Sigmoid colon (tissue), 7 donors: ENCODE results near the gene SH3GLB2. TPM values are rescaled to one million over a fixed set of nuclear protein-coding genes. Genes with fewer than 3 reads are reported as not detected.

Experiments
- DNase-seq: peaks from one replicate; pipeline ENCODE4 v3.0.0-alpha.2; 2019
- H3K27ac ChIP-seq, 4 donors: fragments of 200-600 bp; sonication (generic); one replicate each; pipeline ENCODE4 v1.5.1; 2016 to 2019; ENCODE audit warnings: mild to moderate bottlenecking in 1 of 4
- H3K27me3 ChIP-seq, 3 donors: fragments of 200-600 bp; sonication (generic); one replicate each; pipeline ENCODE4 v1.5.1; 2019; ENCODE audit warnings: mild to moderate bottlenecking in 1 of 3
- H3K36me3 ChIP-seq, 4 donors: fragments of 200-600 bp; sonication (generic); one replicate each; pipeline ENCODE4 v1.5.1; 2016 to 2019
- H3K4me1 ChIP-seq, 4 donors: fragments of 200-600 bp; sonication (generic); one replicate each; pipeline ENCODE4 v1.5.1; 2017 to 2019
- H3K4me3 ChIP-seq, 4 donors: fragments of 200-600 bp; sonication (generic); one replicate each; pipeline ENCODE4 v1.5.1; 2017 to 2019; ENCODE audit warnings: mild to moderate bottlenecking in 2 of 4, moderate library complexity in 1 of 4
- H3K9me3 ChIP-seq, 4 donors: fragments of 200-600 bp in 3 of 4; sonication (generic) in 3 of 4; one replicate each; pipeline versions ENCODE4 v1.5.1 to v1.6.1; 2013 to 2019
- EP300 ChIP-seq, 4 donors: sonication (generic); formaldehyde crosslinking; IDR thresholded peaks; one replicate each; pipeline ENCODE4 v1.6.1; 2017; ENCODE audit warnings: antibody characterized with exemption in 4 of 4
- POLR2A ChIP-seq, 2 donors: fragments of 450-650 bp; IDR thresholded peaks; one replicate each; pipeline ENCODE4 v1.6.1; 2016; ENCODE audit warnings: antibody characterized with exemption in 2 of 2, mild to moderate bottlenecking in 2 of 2, moderate library complexity in 2 of 2
- POLR2AphosphoS5 ChIP-seq, 4 donors: sonication (generic); formaldehyde crosslinking; IDR thresholded peaks; one replicate each; pipeline ENCODE4 v1.6.1; 2017; ENCODE audit warnings: antibody characterized with exemption in 4 of 4
- WGBS, 2 donors: extraction: QIAGEN DNeasy Blood & Tissue Kit; methylation state at CpG; one replicate each; pipeline ENCODE4 v1.1.7; 2013; 5-methylcytosine and 5-hydroxymethylcytosine counted together
- intact Hi-C: fragments of 100-400 bp; cut with DNase I; formaldehyde crosslinking; loops from one replicate; pipeline ENCODE4 v1.15.1; 2023
- polyA plus RNA-seq, 3 donors: library from polyadenylated mRNA; stranded (reverse); fragments of 200-250 nt; gene quantifications; one replicate each; pipeline ENCODE4 v1.2.3, GENCODE V29; 2013
- total RNA-seq, 4 donors: library from RNA; depleted of rRNA; stranded (reverse); fragments of >200 nt; gene quantifications; one replicate each; pipeline ENCODE4 v1.1.0, GENCODE V29; 2016
- TF ChIP-seq, protein P1 (sequence below), 4 experiments: fragments of 450-650 bp in 3 of 4; fragments of 200-600 bp in 1 of 4; IDR thresholded peaks; one replicate each; pipeline ENCODE4 v1.5.1; 2016 to 2019; ENCODE audit warnings: antibody characterized with exemption in 4 of 4, mild to moderate bottlenecking in 3 of 4, moderate library complexity in 2 of 4
- donor health status: healthy with polysubstance abuse.
- donor health status: Bipolar disorder and iron deficiency.
- donor health status: healthy.

Gene SH3GLB2
- total and polyA plus RNA-seq, 7 donors = 49.7 to 143 (median 68.8) TPM

DNA sequence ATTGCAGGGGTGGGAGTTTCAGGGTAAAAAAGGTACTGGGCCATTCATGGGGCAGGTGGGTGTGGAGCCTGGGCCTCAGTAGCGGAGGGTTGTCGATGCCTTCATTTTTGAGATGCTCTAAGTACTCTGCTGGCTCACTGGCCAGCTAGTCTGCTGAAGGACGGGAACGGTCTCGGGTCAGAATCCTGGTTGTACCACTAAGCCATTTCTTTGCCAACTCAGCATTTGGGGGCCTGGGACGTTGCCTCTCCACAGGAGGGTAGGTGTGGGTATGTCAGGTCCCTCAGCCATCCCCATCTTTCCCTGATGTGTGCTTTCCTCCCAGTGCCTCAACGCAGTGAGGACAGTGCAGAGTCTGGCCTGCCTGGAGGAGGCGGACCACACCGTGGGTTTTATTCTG lies 25.1 kb downstream of the SH3GLB2 start:
- intact Hi-C loops = no loop called here
- no peaks in the 10 kb centered on the region for H3K27me3 ChIP-seq
- H3K4me1 ChIP-seq = peaks cover 0 to 18% (median 13%) of the 10 kb centered on the region in 4 donors
- peaks cover 18 to 86% (median 61%) of the 10 kb centered on the region in 4 donors for H3K36me3 ChIP-seq
- no peak overlapping the region for H3K4me3 ChIP-seq
- no peak for DNase-seq
- H3K9me3 ChIP-seq = no peaks in the 10 kb centered on the region
- TF ChIP-seq POLR2AphosphoS5 (IDR thresholded peaks at IDR 0.05) = no peak
- TF ChIP-seq, protein P1, sequence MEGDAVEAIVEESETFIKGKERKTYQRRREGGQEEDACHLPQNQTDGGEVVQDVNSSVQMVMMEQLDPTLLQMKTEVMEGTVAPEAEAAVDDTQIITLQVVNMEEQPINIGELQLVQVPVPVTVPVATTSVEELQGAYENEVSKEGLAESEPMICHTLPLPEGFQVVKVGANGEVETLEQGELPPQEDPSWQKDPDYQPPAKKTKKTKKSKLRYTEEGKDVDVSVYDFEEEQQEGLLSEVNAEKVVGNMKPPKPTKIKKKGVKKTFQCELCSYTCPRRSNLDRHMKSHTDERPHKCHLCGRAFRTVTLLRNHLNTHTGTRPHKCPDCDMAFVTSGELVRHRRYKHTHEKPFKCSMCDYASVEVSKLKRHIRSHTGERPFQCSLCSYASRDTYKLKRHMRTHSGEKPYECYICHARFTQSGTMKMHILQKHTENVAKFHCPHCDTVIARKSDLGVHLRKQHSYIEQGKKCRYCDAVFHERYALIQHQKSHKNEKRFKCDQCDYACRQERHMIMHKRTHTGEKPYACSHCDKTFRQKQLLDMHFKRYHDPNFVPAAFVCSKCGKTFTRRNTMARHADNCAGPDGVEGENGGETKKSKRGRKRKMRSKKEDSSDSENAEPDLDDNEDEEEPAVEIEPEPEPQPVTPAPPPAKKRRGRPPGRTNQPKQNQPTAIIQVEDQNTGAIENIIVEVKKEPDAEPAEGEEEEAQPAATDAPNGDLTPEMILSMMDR (IDR thresholded peaks at IDR 0.05) = no peak
- TF ChIP-seq POLR2A (IDR thresholded peaks at IDR 0.05) = no peak
- no peak for TF ChIP-seq EP300 (IDR thresholded peaks at IDR 0.05)
- WGBS, 2 donors = 95 to 97% methylated on average over 9 of the region's 9 CpGs
- no peak overlapping the region for H3K27ac ChIP-seq

DNA sequence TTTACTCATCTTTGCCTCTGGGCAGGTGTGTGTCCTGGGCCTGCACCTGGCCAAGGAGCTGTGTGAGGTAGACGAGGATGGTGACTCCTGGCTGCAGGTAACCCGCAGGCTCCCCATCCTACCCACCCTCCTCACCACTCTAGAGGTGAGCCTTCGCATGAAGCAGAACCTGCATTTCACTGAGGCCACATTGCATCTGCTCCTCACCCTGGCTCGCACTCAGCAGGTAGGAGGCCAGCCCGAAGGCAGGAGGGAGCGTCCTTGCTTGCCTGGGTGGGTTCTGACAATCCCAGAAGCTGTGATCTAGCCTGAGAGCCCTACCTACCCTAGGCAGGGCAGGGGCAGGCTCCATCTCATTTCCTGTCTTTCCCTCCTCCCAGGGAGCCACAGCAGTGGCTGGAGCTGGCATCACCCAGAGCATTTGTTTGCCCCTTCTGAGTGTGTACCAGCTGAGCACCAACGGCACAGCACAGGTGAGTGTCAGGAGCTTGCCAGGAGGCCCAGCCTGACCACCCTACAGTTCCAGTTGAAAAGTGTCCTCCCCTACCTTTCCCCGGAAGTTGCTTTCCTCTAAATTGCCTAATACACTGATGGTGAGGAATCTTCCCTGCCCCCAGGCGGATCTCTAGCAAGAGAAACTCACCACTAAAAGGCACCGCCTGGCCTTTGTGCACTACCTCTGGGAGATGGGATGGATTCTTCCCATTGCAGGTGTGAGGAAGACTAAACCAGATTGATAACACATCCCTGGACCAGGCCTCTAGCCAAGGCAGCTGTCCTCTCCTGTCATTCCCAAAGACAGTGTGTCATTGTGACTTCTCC lies 26.4 kb downstream of the SH3GLB2 start:
- intact Hi-C loops = no loop called here
- 94 to 97% methylated on average over 10 of the region's 10 CpGs for whole genome bisulfite sequencing, 2 donors
- Histone ChIP-seq H3K4me3 (no peak overlapping the region), H3K9me3 (no peaks in the 10 kb centered on the region), H3K36me3 (peaks cover 22 to 92% (median 65%) of the 10 kb centered on the region in 4 donors), H3K27me3 (no peaks in the 10 kb centered on the region), H3K4me1 (peaks cover 0 to 5% (median 5%) of the 10 kb centered on the region in 4 donors), H3K27ac (no peak overlapping the region)
- DNase-seq = no peak
- TF ChIP-seq POLR2A (IDR thresholded peaks at IDR 0.05) = no peak
- TF ChIP-seq EP300 (IDR thresholded peaks at IDR 0.05) = no peak
- no peak for TF ChIP-seq POLR2AphosphoS5 (IDR thresholded peaks at IDR 0.05)
- TF ChIP-seq, protein P1 (IDR thresholded peaks at IDR 0.05) = no peak

DNA sequence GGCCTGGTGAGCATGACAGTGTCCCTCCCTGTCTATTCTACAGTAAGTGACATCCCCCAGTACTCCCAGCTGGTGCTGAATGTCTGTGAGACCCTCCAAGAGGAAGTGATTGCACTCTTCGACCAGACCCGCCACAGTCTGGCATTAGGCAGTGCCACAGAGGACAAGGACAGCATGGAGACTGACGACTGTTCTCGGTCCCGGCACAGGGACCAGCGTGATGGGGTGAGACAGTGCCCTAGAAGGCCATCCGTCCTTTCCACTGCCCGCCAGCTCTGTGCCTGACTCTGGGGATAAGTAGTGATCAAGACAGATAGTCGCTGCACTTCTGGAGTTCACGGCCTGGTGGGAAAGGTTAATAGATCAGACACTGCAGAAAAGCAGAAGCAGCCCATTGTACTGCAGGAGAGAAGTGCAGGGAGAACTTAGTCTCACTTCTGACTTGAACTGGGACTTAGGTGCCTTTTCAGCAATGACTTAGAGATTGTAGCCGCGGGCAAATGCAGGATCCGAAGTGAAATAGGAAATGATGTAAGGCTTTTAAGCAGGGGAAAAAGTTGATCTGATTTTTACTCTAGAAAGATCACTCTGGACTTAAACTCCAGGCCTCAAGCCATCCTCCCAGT lies 28.4 kb downstream of the SH3GLB2 start:
- no peak overlapping the region for H3K4me3 ChIP-seq
- DNase-seq = no peak
- no peak for TF ChIP-seq EP300 (IDR thresholded peaks at IDR 0.05)
- TF ChIP-seq, protein P1 (IDR thresholded peaks at IDR 0.05) = no peak
- TF ChIP-seq POLR2AphosphoS5 (IDR thresholded peaks at IDR 0.05) = no peak
- no peak for TF ChIP-seq POLR2A (IDR thresholded peaks at IDR 0.05)
- H3K4me1 ChIP-seq = no peaks in the 10 kb centered on the region
- 92% methylated on average over 13 of the region's 13 CpGs for WGBS, 2 donors
- H3K27ac ChIP-seq = no peak overlapping the region
- no peaks in the 10 kb centered on the region for H3K27me3 ChIP-seq
- H3K36me3 ChIP-seq = peaks cover 25 to 93% (median 72%) of the 10 kb centered on the region in 4 donors
- intact Hi-C loops = no loop called here
- H3K9me3 ChIP-seq = no peaks in the 10 kb centered on the region

DNA sequence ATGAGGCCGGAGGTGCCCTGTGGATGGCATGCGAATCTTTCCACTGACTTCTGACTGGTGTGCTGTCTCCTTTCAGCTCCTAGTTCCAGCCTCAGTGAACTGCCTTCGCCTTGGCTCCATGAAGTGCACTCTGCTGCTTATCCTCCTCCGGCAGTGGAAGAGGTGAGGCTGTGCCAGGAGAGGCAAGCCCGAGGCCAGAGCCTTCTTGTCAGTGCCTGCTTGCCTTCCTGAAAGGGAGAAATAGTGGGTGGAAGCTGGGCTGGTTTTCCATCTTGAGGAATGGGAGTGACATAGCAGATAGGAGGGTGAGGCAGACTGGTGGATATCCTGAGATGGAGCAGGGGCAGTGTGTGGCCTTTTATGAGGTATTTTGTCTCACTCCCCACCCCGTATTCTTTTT lies 29.7 kb downstream of the SH3GLB2 start:
- no peak for TF ChIP-seq EP300 (IDR thresholded peaks at IDR 0.05)
- TF ChIP-seq POLR2A (IDR thresholded peaks at IDR 0.05) = no peak
- no peak for TF ChIP-seq POLR2AphosphoS5 (IDR thresholded peaks at IDR 0.05)
- TF ChIP-seq, protein P1 (IDR thresholded peaks at IDR 0.05) = no peak
- intact Hi-C loops = no loop called here
- H3K4me1 ChIP-seq = no peaks in the 10 kb centered on the region
- H3K27ac ChIP-seq = no peak overlapping the region
- peaks cover 33 to 100% (median 82%) of the 10 kb centered on the region in 4 donors for H3K36me3 ChIP-seq
- DNase-seq = no peak
- no peaks in the 10 kb centered on the region for H3K27me3 ChIP-seq
- H3K9me3 ChIP-seq = no peaks in the 10 kb centered on the region
- 96% methylated on average over 6 of the region's 6 CpGs for WGBS, 2 donors
- no peak overlapping the region for H3K4me3 ChIP-seq
